ENCODE measurements around the gene TNFRSF8.
"Not testable (repeated sequence)": the region's sequence is repeated elsewhere in the genome, so short reads cannot be mapped to it uniquely, and the experiment has no call there.

Gene TNFRSF8

GRCh38 chr1:12063141-12064072 lies at the start of gene TNFRSF8:
Gene TNFRSF8, plus strand, starts transcription at chr1:12063303. Its CDS starts 296 bp downstream, at chr1:12063599.
- DNase-seq, result no peak

DNA sequence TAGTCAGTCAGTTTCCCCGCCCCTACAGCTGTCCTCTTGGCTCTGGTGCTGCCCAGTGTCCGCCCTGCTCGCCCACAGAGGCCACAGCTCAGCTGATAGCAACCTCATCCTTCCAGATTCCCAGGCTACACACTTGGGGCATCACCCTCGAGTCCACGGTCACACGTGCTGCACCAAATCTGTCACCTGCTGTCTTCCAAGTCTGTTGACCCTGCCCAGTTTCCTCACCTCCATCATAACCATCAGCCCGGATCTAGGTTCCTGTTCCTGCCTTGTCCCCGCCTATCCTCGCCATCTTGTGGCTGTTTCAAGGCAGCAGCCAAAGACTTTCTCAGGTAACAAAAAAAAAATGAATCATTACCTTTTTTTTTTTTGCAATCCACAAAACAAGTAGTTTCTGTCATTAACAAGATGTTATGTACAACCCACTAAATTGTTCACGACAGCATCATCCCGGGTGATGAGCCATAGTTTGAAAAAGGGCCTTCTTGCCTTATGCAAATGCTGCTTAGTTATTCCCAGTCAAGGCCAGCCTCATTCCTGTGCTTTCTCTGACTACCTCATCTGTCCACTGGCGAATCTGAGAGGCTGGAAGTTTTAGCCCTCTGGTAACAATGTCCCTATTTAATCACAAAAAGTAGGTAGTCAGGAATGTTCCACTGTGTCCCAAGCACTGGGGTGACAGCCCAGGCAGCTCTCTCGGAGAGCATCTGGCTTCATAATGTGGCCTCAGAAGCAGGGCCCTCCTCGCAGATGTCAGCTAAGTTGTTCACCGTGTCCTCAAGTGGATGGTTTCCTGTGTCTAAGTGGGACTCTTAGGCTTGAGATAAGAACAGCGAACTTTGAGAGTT lies 48.7 kb upstream of the TNFRSF8 start:
- no peak for DNase-seq

DNA sequence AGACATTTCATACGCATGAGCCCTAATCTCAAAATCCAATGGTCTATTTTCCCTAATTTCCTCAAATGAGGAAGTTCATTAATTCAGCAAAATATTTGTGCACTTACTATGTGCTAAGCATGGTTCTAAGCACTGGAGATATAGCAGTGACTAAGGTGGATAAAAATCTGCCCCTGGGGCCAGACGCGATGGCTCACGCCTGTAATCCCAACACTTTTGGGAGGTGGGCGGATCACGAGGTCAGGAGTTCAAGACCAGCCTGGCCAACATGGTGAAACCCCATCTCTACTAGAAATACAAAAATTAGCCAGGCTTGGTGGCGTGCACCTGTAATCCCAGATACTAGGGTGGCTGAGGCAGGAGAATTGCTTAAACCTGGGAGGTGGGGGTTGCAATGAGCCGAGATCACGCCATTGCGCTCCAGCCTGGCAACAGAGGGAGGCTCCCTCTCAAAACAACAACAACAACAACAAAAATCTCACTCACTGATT lies 48.1 kb upstream of the TNFRSF8 start:
- no peak for DNase-seq

GRCh38 chr1:12015499-12015898 lies 47.6 kb upstream of the TNFRSF8 start:
- DNase-seq, result no peak

- DNase-seq, result no peak
Observed at GRCh38 chr1:12016182-12016581, 46.9 kb upstream of the TNFRSF8 start.

DNA sequence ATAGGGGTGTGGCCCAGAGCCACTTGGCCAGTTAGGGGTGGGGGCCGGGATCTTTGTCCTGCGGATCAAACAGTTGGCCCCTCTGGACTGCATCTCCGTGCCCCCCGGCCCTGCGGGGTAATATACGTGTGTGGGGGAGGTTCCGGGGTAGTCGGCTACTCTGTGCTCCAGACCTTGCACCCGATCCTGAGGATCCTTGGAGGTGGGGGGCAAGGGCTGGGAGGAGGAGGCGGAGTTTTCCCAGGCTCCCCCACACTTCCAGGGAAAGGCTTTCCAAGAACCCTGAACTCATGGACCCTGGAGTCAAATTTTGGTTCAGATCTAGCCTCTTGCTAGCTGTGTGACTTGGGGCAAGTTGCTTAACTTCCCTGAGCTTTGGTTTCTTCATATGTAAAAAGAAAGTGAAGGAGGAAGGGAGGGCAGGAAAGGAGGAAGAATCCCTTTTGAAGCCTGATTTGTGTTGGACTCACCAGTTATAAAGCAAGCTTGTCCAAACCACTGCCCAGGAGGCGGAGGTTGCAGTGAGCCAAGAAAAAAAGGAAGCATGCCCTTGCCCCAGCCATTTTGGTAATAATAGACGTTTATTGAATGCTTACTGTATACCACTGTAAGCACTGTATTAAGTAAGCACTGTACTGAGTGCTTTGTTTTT lies 43.1 kb upstream of the TNFRSF8 start:
- DNase-seq, result no peak

DNA sequence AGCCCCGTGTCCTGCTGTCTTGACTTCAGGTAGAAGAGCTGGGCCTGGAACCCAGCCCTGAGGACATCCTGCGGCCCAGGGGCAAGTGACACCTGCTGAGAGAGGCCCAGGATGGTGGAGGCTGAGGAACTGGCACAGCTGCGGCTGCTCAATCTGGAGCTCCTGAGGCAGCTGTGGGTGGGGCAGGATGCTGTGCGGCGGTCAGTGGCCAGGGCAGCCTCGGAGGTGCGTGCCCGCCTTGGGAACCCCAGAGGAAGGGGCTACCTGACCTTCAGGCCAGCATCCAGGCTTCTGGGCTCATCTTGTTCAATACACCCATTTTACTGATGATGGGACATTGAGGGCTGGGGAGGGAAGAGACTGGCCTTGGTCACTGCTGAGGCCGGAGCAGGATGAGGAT lies 41.5 kb upstream of the TNFRSF8 start:
- no peak for DNase-seq

DNA sequence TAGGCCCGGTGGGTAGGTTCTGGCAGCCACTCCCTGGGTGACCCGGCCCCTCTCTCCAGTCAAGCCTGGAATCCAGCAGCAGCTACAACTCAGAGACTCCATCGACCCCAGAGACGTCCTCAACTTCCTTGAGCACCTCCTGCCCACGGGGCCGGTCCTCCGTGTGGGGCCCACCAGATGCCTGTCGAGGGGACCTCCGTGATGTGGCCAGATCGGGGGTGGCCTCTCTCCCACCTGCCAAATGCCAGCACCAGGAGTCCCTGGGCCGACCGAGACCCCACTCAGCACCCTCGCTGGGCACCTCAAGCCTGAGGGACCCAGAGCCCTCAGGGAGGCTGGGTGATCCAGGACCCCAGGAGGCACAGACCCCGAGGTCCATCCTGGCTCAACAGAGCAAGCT lies 41.1 kb upstream of the TNFRSF8 start:
- no peak for DNase-seq

GRCh38 chr1:12026586-12026985 lies 36.5 kb upstream of the TNFRSF8 start:
- no peak for DNase-seq

- no peak for DNase-seq
Observed at GRCh38 chr1:12028248-12028647, 34.9 kb upstream of the TNFRSF8 start.

- DNase-seq, result no peak
Observed at GRCh38 chr1:12028957-12029511, 34.1 kb upstream of the TNFRSF8 start.

DNA sequence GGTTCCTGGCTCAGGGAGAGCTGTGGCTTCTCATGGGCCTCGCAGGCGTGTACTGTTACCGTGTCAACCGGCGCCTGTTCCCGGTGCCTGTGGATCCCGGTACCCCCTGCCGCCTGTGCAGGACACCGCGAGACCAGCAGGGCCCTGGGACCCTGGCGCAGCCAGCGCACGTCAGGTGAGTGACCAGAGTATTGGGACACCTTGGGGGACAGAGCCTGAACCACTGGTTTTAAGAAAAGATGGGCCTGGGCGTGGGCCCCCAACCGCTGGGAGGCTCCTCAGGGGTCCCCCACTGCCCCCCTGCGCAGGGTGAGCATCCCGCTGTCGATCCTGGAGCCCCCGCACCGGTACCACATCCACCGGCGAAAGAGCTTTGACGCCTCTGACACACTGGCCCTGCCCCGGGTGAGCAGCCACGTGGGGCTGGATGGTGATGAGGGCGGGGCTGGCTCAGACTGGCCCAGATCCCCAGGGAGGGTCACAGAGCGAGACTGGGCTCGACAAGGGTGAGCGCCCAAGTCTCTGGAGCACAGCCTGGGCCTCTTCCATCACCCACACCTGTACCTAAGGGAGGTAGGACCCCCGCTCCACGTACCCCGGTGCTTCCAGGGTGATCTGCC lies 33.3 kb upstream of the TNFRSF8 start:
- DNase-seq, result no peak

- DNase-seq, result peak in 1 of 2 experiments; percentile 35
Observed at GRCh38 chr1:12031039-12031980, 31.8 kb upstream of the TNFRSF8 start.

DNA sequence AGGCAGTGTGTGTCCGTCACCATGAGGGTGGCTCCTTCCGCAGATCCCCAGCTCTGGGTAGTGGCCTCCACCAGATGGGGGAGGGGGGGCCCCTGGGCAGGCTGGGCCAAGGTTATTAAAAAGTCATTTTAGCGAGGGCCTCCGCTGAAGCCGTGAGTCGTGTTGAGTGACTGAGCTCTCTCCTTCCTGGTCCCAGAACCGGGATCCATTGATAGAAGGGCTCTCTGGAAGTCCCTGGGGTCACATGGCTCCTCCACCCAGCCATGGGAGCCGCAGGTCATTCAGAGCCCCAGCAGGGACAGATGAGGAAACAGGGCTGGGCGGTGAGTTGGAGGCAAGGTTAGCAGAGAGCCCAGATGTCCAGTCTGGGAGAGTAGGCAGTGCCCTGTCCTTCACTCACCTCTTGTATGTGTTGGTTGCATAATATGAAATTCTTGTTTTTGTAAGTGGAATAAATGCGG lies 30.9 kb upstream of the TNFRSF8 start:
- no peak for DNase-seq

- not testable (repeated sequence) for DNase-seq
Observed at GRCh38 chr1:12033441-12033840, 29.7 kb upstream of the TNFRSF8 start.

DNA sequence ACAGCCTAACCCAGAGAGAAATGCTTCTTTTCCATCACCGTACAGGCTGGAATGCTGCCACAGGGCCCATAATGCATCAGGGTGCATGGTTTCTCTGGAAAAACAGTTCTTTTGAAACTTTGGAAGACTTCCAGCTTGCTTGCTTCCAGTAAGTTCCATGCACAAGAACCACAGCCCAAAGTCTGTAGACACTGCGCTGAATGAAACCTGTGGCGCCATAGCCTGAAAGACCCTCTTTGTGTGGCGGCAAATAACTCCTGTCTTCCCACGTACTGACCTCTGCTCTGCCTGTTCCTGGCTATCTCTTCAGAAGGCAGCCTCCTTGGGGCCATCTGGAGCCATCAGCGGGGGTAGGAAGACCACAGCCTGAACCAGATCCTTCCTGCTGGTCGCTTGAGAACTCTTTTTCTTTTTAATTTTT lies 28.7 kb upstream of the TNFRSF8 start:
- DNase-seq, result no peak

GRCh38 chr1:12035312-12035711 lies 27.8 kb upstream of the TNFRSF8 start:
- DNase-seq, result no peak

DNA sequence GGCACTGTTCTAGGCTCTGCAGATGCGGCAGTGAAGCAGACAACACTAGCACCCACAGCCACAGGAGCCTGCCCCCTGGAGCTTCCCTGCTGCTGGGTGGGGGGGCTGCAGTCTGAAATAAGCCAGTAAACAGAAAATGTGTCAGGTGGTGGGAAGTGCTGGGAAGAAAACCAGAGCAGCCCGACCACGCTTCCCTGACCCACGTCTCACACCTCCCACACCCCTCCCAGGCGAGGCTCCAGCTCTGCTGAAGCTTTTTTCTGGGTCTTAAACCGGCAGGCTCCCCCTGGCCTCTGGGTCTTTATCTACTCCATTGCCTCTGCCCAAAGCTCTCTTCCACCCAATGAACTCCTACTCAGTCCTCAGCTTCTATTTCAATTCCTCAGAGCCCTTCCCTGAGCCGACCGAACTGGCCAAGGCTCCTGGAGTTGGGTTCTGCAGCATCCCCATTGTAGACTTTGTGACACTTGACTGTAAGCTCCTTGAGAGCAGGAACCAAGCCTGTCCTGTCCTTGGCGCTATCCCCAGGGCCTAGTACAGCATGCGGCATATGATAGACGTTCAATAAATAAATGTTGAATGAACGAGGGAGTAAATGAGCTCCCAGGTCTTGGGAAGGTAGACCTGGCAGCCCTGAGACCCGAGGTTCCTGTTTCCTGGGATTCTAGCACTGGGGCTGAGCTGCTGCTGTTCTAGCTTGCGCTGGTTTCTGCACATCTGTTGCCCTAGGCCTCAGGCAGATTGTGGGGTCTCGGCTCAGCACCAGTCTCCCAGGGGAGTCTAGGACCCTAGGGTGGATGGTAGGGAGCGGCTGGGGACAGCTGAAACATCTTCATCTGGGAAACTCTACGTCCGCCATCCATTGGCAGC lies 25.4 kb upstream of the TNFRSF8 start:
- DNase-seq, result no peak

- DNase-seq, result no peak
Observed at GRCh38 chr1:12038356-12039163, 24.5 kb upstream of the TNFRSF8 start.
